ENCODE results near the gene MIOX.
A peak's percentile ranks its signal among the peaks of the same experiment; 100 is the strongest.

Gene MIOX

GRCh38 chr22:50454556-50455075, 32.0 kb upstream of the MIOX start:
- DNase-seq (ENCODE audit: low read depth in 1 of 2, low spot score in 1 of 2) = no peak

GRCh38 chr22:50455201-50455600, 31.5 kb upstream of the MIOX start:
- no peak for DNase-seq (ENCODE audit: low read depth in 1 of 2, low spot score in 1 of 2)

DNA sequence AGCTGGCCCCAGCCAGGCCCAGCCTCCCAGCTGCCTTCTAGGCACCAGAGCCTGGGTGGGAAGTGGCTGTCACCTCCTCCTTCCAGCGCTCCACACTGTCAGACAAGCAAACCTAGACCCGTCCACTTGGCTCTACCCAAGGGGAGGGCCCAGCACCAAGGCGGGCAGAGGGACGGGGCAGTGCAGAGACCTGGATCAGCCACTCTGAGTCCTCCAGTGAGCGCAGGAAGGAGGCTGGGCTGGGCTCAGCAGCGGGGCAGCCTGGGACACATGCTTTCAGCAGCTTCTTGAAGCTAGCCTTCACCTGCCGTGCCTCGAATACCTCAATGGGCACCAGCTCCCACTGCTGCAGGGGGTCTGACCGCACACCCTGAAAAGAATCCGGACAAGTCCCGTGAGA, 30.6 kb upstream of the MIOX start:
- DNase-seq (ENCODE audit: low read depth in 1 of 2, low spot score in 1 of 2) = no peak

DNA sequence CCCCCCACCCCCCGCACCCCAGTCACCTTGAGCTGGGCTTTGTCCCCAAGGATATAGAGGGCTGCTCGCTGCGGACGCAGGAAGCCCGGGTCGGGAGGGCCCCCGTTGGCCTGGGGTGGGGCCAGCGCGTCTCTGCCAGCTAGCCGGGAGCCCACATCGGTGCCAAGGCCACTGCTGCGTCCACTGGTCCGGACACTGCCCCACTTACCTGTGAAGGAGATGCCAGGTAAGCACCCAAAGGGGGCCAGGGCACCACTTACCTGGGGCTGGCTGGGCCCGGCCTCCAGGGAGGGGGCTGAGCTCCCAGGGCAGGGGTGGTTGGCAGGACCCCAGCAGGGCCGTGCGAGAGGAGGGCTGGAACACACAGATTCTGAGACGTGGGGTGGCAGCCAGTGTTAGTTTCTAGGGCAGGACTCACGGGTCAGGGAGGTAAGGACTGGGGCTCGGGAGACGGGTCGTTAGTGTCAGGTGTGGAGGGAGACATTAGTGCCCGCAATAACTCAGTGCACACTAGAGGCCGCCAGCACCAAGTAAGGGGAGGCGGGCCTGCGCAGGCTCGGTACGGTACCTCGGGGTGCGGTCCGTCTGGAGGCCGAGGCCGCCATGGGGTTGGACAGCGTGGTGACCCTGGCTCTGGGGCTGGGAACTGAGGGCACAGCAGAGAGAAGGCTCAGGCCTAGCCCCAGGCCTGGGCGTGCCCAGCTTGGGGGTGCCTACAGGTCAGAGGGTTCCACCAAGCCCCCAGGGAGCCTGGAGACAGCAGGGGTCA, 30.0 kb upstream of the MIOX start:
- no peak for DNase-seq (ENCODE audit: low read depth in 1 of 2, low spot score in 1 of 2)

- DNase-seq (ENCODE audit: low read depth in 1 of 2, low spot score in 1 of 2) = no peak
These were observed 27.6 kb upstream of the MIOX start for GRCh38 chr22:50459016-50459415.

GRCh38 chr22:50459496-50460140, 27.0 kb upstream of the MIOX start:
- DNase-seq (ENCODE audit: low read depth in 1 of 2, low spot score in 1 of 2) = no peak

DNA sequence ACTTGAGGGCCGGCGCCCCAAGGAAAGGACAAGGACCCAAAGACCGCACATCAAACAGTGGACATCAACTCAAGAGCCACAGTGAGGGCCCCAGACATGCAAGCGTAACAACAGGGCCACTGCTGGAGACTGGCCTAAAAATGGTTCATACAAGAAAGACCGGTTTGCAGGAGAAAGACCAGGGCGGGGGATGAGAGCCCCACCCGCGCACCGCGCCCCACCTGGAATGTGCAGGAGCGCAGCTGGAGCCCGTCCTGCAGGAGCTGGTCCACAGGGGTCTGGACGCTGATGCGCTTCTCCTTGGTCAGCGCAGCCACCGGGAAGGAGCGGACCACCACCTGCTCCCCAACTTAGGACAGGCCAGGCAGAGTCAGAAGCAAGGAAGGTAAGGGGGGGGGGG, 25.7 kb upstream of the MIOX start:
- no peak for DNase-seq (ENCODE audit: low read depth in 1 of 2, low spot score in 1 of 2)

DNA sequence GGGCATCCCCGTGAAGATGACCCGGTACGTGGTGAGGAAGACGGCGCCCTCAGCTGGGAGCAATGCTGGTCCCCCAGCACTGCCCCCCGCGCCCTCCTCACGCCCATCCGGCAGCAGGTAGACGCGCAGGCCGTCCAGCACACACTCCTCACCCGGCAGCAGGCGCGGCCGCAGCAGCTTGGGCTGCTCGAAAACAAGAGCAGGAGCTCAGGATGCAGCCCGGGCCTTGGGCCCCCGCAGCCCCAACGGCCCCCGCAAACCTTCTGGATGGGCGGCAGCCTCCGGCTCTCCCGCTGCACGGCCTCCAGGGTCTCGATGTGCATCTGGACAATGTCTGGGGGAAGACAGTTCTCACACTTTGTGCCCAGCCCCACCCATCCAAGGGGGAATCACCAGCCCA, 25.1 kb upstream of the MIOX start:
- DNase-seq (ENCODE audit: low read depth in 1 of 2, low spot score in 1 of 2) = no peak

DNA sequence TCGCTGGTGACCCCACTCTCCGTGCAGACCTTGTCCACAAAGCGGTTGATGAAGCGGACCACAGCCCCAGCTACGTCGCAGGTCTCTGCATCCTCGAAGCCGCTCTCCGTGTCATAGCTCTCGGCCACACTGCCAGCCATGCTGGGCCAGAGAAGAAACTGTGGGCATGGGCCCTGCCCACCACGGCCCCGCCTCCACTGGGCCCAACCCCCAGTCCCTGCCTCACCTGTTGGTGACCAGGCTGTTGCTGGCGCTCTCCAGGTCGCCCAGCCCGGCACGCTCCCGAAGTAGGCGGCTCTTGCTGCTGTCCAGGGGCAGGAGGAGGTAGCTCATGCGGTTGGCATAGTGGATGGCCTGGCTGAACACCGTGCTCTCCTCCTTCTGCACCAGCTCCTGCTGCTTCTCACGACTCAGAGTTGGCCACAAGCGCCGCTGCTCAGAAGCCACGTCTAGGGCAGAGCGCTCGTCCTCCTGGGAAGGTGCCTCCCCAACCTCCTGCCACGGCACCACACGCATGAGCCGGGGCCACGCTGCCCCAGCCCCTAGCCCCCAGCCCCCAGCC, 24.6 kb upstream of the MIOX start:
- DNase-seq (ENCODE audit: low read depth in 1 of 2, low spot score in 1 of 2) = no peak

DNA sequence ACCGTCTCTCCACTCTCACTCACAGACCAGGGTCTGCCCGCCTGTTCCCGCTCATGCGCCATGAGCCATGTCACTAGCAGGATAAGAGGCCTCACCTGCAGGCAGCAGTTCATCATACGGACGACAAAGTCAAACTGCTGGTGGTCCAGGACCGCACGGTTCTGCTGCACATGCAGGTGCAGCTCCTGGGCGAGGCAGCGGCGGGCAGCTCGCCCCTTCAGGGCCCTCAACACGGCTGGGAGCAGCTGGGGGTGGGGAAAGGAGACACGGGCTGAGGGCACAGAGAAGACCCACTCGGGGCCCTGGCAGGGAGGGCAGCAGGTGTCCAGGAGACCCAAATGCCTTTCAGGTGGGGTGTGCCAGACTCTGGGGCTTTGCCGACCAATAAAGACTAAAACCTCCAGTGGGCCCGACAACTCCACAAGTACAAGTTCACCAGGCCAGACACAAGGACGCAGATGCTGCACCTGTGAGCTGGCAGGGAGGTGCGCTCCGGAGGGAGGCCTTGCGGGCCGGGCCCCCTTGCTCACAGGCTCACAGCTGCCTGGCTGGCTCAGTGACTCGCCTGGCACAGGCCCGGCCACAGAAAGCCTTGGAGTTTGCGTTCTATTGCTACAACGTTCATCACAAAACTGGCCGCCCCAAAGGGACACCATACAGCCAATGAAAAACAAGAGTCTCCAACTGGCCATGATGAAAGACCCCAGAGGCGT, 23.3 kb upstream of the MIOX start:
- no peak for DNase-seq (ENCODE audit: low read depth in 1 of 2, low spot score in 1 of 2)

DNA sequence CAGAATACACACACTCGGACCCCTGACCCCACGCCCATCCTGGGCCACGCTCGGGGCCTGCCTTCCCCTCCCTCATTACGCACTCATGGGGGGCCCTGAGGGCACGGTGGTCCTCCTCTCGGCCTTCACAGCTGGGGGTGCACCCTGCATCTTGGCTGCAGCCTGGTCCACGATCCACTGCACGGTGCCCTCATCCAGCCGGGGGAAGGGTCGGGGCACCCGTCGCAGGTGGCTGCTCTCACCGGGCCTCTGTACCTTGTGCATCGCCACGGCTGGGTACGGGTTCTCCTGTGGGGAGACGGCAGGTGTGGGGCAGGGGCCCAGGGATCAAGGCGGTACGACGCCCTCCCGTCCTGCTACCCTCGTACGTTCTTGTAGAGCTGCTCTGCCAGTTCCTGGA, 22.2 kb upstream of the MIOX start:
- DNase-seq (ENCODE audit: low read depth in 1 of 2, low spot score in 1 of 2) = no peak

- no peak for DNase-seq (ENCODE audit: low read depth in 1 of 2, low spot score in 1 of 2)
These were observed 21.4 kb upstream of the MIOX start for GRCh38 chr22:50465066-50465930.

DNA sequence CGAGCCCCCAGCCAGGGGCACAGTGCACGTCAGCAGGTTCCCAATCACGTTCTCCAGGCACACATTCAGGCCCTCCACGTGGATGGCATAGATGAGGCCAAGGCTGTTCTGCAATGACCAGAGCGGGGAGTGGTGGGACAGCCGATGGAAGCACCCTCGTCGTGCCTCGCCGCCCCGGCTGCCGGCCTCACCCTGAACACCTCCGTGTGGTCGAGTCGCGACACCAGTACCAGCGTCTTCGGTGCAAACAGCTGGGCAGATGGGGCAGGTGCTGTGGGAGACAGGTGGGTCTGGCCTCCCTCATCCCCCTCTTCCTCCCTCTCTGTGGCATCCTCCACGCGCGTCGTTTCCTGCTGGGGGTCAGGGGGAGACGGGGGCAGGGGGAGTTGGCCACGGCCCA, 19.3 kb upstream of the MIOX start:
- DNase-seq (ENCODE audit: low read depth in 1 of 2, low spot score in 1 of 2) = no peak

DNA sequence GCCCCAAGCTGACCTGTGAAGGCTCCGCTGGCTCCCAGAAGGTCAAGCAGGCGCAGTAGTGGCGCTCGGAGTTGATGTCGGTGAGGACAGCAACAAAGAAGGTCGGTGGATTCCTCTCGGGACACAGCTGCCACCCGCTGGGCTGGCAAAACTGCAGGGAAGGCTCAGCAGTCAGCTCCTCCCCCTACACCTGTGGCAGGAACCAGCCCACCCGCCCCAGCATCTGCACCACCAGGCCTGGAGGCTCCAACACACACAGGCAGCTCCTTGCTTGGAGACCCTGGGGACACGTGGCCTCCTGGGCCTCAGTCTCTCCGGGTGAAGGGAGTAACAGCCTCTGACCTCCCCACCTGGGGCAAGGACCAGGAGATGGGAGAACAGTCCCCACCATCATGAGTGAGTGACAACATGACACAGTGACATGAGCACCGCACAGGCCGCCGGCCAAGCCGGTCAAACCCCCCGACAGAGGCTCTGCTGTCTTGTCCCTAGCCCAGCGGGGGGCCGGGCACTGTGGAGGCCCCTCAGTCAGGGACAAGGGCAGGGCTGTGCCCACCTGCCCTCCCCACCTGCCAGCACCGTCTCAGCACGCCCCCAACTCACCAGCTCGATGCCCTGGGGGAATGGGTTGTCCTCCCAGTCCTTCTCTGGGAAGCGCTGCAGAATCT, 18.8 kb upstream of the MIOX start:
- no peak for DNase-seq (ENCODE audit: low read depth in 1 of 2, low spot score in 1 of 2)

GRCh38 chr22:50468626-50469025, 18.0 kb upstream of the MIOX start:
- DNase-seq (ENCODE audit: low read depth in 1 of 2, low spot score in 1 of 2) = no peak

GRCh38 chr22:50469377-50470305, 17.0 kb upstream of the MIOX start:
- peak; percentile 70 to 88 for DNase-seq (ENCODE audit: low read depth in 1 of 2, low spot score in 1 of 2)

DNA sequence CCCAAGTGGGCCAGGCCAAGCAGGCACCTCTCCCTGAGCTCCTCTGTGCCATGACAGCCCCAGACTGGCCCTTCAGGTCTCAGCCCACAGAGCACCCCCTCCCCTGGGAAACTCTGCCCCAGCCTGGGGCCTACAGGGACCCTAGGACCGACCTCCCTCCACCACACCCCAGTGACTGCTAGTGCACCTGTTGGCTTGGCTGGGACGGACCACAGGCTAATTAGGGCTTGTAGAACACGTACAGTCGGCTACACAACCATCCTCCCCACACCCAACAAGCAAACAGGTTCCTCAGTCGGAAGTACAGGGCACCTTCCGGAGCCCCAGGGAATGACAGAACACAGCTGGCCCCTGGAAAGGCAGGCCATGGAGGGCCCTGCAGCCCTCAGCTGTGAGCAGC, 16.2 kb upstream of the MIOX start:
- no peak for DNase-seq (ENCODE audit: low read depth in 1 of 2, low spot score in 1 of 2)

GRCh38 chr22:50471197-50471847, 15.3 kb upstream of the MIOX start:
- no peak for DNase-seq (ENCODE audit: low read depth in 1 of 2, low spot score in 1 of 2)

DNA sequence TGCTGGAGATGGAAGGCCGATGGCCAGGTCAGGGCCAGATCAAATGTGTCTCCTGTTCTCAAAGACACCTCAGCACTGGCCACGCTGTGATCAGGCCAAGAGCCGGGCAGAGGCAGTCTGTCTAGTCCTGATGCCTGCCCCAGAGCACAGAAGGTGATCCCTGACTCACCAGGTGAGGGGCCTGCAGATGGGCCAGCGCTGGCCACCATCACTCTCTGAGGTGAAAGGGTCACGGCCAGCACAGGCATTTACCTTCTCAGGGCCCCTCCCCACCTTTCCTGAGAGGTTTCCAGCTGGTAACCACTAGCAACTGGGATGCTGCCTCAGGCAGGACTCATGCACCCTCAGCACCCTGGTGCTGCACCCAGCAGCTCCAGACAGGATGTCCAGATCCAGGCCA, 14.7 kb upstream of the MIOX start:
- DNase-seq (ENCODE audit: low read depth in 1 of 2, low spot score in 1 of 2) = no peak

All from activated CD4-positive, alpha-beta T cell treated with anti-CD3 and anti-CD28 coated beads, Interleukin-2, amount 50 U/mL, for 24 hours (primary cell).